ENCODE results near the gene SMTN. TPM values are rescaled to one million over a fixed set of nuclear protein-coding genes. Genes with fewer than 3 reads are reported as not detected.

Gene SMTN
- total RNA-seq, 2 experiments from 2014 or later, result 2.9 TPM

- no peaks in the 10 kb centered on the region for H3K27me3 Mint-ChIP-seq
- no peaks in the 10 kb centered on the region for H3K9me3 ChIP-seq (ENCODE audit: control insufficient read depth in 1 of 2, insufficient read depth in 1 of 2, low read length in 2 of 2)
- ChIA-PET POLR2A (interaction anchor here (1.1 to 1.8 kb wide), 5 partner anchors 27 to 445 kb away, joined by 3 to 7 read pairs (median 4); partner anchors contain the start of genes MORC2, SELENOM and TUG1), CTCF (interaction anchor here (1.2 to 3.4 kb wide), 2 partner anchors 27 to 29 kb away, joined by 3 to 11 read pairs; partner anchors contain the start of gene SELENOM)
- no peak for TF ChIP-seq CTCF (IDR thresholded peaks at IDR 0.05)
- peaks cover 48% of the 10 kb centered on the region for H3K4me1 ChIP-seq (ENCODE audit: insufficient read depth, low read length)
- H3K4me1 Mint-ChIP-seq (ENCODE audit: low read depth), result peaks cover 33% of the 10 kb centered on the region
- intact Hi-C loops (cut with DNase I, micrococcal nuclease), result loop anchor here (5.0 to 10.0 kb wide), 3 partner anchors 77 to 416 kb away; partner anchors contain the start of gene DUSP18 (in 1 of the 2)
- H3K36me3 ChIP-seq (ENCODE audit: insufficient read depth, low read length), result no peaks in the 10 kb centered on the region
- ATAC-seq (ENCODE audit: poor library complexity) (no peak), DNase-seq (no peak)
- H3K27ac Mint-ChIP-seq, result no peak overlapping the region
- no peak overlapping the region for H3K27ac ChIP-seq (ENCODE audit: low read depth in 1 of 2, low read length in 2 of 2)
- no peaks in the 10 kb centered on the region for H3K36me3 Mint-ChIP-seq (ENCODE audit: low read depth)
- no peaks in the 10 kb centered on the region for H3K9me3 Mint-ChIP-seq
- H3K4me3 Mint-ChIP-seq, result peak overlapping the region; percentile 90
- peak overlapping the region; percentile 72 for H3K4me3 ChIP-seq (ENCODE audit: low read length)
- no peaks in the 10 kb centered on the region for H3K27me3 ChIP-seq (ENCODE audit: control insufficient read depth in 1 of 2, insufficient read depth in 2 of 2, low read length in 2 of 2)
Measured at GRCh38 chr22:31080164-31080847, 812 bp upstream of the SMTN start.

GRCh38 chr22:31081963-31082605 is 966 bp downstream of the SMTN start:
- Mint-ChIP-seq H3K27me3 (no peaks in the 10 kb centered on the region), H3K4me3 (peak overlapping the region; percentile 90), H3K36me3 (ENCODE audit: low read depth) (no peaks in the 10 kb centered on the region), H3K27ac (no peak overlapping the region), H3K4me1 (ENCODE audit: low read depth) (peaks cover 33% of the 10 kb centered on the region), H3K9me3 (no peaks in the 10 kb centered on the region)
- H3K4me1 ChIP-seq (ENCODE audit: insufficient read depth, low read length), result peaks cover 53% of the 10 kb centered on the region
- H3K4me3 ChIP-seq (ENCODE audit: low read length), result peak overlapping the region; percentile 72
- ChIA-PET POLR2A (interaction anchor here (0.6 to 3.8 kb wide), 10 partner anchors 22 to 447 kb away, joined by 3 to 23 read pairs (median 4); partner anchors contain the start of genes LIMK2, MORC2, PATZ1 and SELENOM), CTCF (interaction anchor here (0.5 to 3.4 kb wide), 5 partner anchors 26 to 241 kb away, joined by 3 to 11 read pairs (median 3); partner anchors contain the start of genes SELENOM and TUG1)
- ATAC-seq (ENCODE audit: poor library complexity), result no peak
- intact Hi-C loops (cut with DNase I, micrococcal nuclease), result loop anchor here (5.0 to 10.0 kb wide), 3 partner anchors 75 to 417 kb away; partner anchors contain the start of gene DUSP18 (in 1 of the 2)
- H3K27ac ChIP-seq (ENCODE audit: low read depth in 1 of 2, low read length in 2 of 2), result no peak overlapping the region
- no peaks in the 10 kb centered on the region for H3K27me3 ChIP-seq (ENCODE audit: control insufficient read depth in 1 of 2, insufficient read depth in 2 of 2, low read length in 2 of 2)
- no peak for TF ChIP-seq CTCF (IDR thresholded peaks at IDR 0.05)
- peak in 1 of 14 experiments; percentile 41 for DNase-seq
- no peaks in the 10 kb centered on the region for H3K36me3 ChIP-seq (ENCODE audit: insufficient read depth, low read length)
- H3K9me3 ChIP-seq (ENCODE audit: control insufficient read depth in 1 of 2, insufficient read depth in 1 of 2, low read length in 2 of 2), result no peaks in the 10 kb centered on the region

DNA sequence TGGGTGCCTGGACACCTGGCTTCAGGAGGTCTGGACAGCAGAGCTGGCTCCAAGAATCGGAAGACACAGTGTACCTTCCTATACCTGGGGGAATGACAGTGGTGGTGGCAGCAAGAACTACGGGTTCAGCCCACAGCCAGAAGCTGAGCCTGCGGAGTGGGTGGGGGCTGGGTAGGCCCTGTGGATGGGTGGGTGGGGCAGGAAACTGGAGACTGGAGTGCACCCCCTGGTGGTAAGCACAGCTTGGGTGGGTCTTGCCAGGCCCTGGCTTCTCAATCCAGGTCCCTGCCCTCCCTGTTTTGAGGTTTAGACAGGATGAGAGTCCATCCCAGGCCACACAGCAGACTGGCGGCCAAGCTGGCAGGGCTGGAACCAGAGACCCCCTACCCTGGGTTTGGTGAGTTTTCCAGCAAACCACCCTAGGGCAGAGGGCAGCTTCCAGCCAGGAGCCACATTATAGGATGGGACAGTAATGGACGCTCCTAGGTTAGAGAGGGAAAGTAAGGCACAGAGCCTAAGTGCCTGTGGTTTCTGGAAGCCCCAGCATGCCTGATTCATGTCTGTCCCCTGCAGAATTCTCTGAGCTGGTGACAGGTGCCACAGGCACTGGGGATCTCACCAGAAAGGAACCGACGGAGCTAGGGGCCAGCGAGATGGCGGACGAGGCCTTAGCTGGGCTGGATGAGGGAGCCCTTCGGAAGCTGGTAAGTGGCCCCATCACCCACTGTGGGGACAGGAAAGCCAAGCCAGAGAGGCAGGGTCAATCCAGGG is 1.7 kb downstream of the SMTN start:
- no peaks in the 10 kb centered on the region for H3K27me3 Mint-ChIP-seq
- POLR2A ChIA-PET, result interaction anchor here (0.6 to 3.8 kb wide), 10 partner anchors 22 to 163 kb away, joined by 3 to 23 read pairs (median 4); partner anchors contain the start of genes LIMK2, MORC2, SELENOM and TUG1
- H3K36me3 Mint-ChIP-seq (ENCODE audit: low read depth), result no peaks in the 10 kb centered on the region

More for the DNA sequence above, 1.7 kb downstream of the SMTN start:
- DNase-seq (peak in 12 of 14 experiments; percentile 20 to 72 (median 43)), ATAC-seq (ENCODE audit: poor library complexity) (no peak)
- CTCF ChIA-PET, result interaction anchor here (0.5 to 3.4 kb wide), 5 partner anchors 25 to 241 kb away, joined by 3 to 11 read pairs (median 3); partner anchors contain the start of genes SELENOM and TUG1
- TF ChIP-seq CTCF (IDR thresholded peaks at IDR 0.05), result peak; percentile 25
- Histone ChIP-seq H3K27ac (ENCODE audit: low read depth in 1 of 2, low read length in 2 of 2) (no peak overlapping the region), H3K4me1 (ENCODE audit: insufficient read depth, low read length) (peaks cover 53% of the 10 kb centered on the region), H3K36me3 (ENCODE audit: insufficient read depth, low read length) (no peaks in the 10 kb centered on the region), H3K9me3 (ENCODE audit: control insufficient read depth in 1 of 2, insufficient read depth in 1 of 2, low read length in 2 of 2) (no peaks in the 10 kb centered on the region), H3K4me3 (ENCODE audit: low read length) (no peak overlapping the region), H3K27me3 (ENCODE audit: control insufficient read depth in 1 of 2, insufficient read depth in 2 of 2, low read length in 2 of 2) (no peaks in the 10 kb centered on the region)
- H3K9me3 Mint-ChIP-seq, result no peaks in the 10 kb centered on the region
- intact Hi-C loops (cut with DNase I, micrococcal nuclease), result loop anchor here (5.0 to 10.0 kb wide), 3 partner anchors 75 to 418 kb away; partner anchors contain the start of gene DUSP18 (in 1 of the 2)
- no peak overlapping the region for H3K27ac Mint-ChIP-seq
- peaks cover 33% of the 10 kb centered on the region for H3K4me1 Mint-ChIP-seq (ENCODE audit: low read depth)
- H3K4me3 Mint-ChIP-seq, result peak overlapping the region; percentile 90
